GM18507 (cell line): ENCODE results near the gene PCGF3.
A peak's percentile ranks its signal among the peaks of the same experiment; 100 is the strongest.

Source experiments
- DNase-seq: peaks from one replicate; pipeline ENCODE4 v3.0.0; 2011; ENCODE audit warnings: low read depth; ENCODE audit not compliant: insufficient read length; ENCODE audit errors: extremely low spot score
- FAIRE-seq: peaks from 2 replicates; lab custom pipeline; 2011; peaks lifted over from hg19 to GRCh38; lab: Jason Lieb, UNC

Gene PCGF3, protein sequence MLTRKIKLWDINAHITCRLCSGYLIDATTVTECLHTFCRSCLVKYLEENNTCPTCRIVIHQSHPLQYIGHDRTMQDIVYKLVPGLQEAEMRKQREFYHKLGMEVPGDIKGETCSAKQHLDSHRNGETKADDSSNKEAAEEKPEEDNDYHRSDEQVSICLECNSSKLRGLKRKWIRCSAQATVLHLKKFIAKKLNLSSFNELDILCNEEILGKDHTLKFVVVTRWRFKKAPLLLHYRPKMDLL

DNA sequence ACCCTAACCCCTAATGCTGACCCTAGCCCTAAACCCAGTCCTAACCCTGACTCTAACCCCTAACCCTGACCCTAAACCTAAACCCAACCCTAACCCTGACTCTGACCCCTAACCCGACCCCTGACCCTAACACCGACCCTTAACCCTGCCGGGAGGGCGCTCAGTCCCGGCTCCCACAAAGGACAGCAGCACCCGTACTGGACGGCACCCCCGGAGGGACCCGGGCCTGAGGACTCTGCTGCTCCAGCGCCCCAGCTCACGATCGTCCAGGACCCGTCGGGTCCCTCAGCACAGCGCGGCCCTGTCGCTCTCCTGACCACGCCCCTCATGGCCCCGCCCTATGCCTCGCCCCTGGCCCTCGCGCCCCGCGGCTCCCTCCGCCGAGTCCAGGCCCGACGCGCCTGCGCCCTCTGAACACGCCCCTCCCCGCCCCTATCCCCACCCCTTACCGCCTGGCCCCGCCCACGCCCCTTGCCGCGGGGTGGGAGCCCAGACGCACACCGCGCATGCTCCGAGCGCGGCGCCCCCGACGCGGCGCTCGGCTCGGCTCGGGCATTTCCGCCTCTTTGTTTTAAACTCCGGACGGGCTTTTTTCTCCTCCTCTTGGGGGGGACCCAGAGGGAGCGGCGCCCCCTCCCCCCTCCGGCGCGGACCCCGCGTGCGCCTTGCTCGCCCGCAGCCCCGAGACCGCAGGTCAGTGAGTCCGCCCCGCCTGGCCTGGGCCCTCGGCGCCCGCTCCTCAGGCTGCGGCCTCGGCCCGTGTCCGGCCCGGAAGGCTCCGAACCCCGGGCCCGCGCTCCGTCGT, at the start of gene PCGF3:
TSS of gene PCGF3 (plus strand) at position 555 of the 805 bp plus-strand sequence. CDS start 27,849 bp downstream, outside the sequence.
- FAIRE-seq (peak; percentile 90), DNase-seq (peak; percentile 100)

DNA sequence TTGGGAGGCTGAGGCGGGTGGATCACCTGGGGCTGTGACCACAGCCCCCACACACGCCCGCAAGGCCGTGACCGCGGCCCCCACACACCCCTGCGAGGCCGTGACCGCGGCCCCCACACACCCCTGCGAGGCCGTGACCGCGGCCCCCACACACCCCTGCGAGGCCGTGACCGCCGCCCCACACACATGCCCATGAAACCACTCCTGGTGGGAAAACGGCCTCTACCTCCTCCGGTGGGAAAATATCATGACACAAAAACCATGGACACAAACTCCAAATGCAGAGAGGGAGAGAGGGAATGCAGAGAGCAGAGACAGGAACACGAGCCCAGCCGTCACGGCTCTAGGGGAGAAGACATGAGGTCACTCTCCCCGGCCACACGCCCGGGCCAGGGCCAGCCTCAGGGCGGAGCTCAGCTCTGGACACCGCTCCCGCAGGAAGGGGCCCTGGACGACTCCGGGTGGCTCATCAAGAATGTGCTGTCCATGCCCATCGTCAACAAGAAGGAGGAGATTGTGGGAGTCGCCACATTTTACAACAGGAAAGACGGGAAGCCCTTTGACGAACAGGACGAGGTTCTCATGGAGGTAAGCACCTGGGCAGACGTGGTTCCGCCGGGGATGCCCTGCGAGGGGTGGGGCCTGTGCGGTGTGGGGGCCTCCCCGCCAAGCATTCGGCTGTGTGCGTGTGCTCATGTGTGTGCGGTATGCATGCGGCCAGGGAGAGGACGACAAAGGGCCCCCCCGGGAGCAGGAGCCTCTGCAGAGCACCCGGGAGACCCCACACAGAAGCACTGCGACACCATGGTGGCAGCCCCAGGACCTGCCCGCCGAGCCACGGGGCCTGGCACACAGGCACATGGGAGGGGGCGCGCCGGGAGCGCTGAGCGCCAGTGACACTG, 48.9 kb upstream of the PCGF3 start:
- DNase-seq: no peak
- no peak for FAIRE-seq

DNA sequence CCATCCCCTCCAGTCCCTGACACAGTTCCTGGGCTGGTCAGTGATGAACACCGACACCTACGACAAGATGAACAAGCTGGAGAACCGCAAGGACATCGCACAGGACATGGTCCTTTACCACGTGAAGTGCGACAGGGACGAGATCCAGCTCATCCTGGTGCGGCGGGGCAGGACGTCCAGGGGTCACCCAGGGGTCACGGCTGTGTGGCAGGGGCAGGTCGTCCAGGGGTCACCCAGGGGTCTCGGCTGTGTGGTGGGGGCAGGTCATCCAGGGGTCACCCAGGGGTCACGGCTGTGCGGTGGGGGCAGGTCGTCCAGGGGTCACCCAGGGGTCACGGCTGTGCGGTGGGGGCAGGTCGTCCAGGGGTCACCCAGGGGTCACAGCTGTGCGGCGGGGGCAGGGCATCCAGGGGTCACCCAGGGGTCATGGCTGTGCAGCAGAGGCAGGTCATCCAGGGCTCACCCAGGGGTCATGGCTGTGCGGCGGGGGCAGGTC, 48.2 kb upstream of the PCGF3 start:
- DNase-seq (no peak), FAIRE-seq (no peak)

DNA sequence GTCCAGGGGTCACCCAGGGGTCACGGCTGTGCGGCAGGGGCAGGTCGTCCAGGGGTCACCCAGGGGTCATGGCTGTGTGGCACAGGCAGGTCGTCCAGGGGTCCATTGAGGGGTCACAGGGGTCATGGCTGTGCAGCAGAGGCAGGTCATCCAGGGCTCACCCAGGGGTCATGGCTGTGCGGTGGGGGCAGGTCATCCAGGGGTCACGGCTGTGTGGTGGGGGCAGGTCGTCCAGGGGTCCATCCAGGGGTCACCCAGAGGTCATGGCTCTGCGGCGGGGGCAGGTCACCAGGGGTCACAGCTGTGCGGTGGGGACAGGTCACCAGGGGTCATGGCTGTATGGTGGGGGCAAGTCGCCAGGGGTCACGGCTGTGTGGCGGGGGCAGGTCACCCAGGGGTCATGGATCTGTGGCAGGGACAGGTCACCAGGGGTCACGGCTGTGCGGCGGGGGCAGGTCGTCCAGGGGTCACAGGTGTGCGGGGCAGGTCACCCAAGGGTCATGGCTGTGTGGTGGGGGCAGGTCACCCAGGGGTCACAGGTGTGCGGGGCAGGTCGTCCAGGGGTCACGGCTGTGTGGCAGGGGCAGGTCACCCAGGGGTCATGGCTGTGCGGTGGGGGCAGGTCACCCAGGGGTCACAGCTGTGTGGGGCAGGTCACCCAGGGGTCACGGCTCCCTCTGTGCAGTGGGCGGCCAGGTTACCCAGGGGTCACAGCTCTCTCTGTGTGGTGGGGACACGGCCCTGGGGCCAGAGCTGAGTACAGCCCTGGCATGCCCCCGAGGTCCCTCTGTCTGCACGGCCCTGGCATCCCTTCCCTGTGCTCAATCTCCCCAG, 47.6 kb upstream of the PCGF3 start:
- no peak for DNase-seq
- FAIRE-seq: no peak

DNA sequence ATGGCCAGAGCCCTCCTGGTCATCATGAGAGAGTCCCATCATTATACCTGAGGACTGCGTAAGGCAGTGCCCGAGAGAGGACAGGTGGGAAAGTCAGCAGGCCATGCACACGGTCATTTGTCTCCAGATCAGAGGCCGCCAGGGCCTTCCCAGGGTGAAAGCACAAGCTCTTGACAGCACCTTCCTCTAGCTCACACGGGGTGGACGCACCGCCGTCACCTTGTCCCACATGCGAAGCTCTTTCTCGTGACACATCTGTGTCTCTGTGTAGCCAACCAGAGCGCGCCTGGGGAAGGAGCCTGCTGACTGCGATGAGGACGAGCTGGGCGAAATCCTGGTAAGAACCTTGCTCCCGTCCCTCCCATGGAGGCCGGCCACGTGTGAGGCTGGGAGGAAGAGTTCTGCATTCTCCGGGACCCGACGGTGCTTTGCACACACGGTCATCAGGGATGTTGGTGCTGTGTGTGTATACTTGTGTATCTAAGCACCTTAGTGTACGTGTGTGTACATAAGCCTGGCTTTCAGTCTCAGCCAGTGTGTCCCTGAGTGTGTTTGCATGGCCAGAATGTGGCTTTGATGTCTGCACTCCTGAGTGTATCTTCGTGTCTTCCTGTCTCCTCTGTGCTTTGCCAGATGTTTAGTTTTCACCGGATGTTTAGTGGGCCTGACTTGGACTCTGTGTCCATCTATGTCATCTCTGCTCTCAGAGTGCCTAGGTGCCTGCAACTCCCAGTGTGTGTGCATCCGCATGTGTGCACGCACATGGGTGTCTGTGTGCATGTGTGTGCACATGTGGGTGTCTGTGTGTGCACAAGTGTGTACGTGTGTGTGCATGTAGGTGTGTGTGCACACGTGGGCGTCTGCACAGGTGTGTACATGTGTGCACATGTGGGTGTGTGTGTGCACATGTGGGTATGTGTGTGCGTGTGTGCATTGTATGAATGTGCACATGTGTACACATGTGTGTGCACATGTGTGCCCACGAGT, 46.7 kb upstream of the PCGF3 start:
- DNase-seq (no peak), FAIRE-seq (no peak)

DNA sequence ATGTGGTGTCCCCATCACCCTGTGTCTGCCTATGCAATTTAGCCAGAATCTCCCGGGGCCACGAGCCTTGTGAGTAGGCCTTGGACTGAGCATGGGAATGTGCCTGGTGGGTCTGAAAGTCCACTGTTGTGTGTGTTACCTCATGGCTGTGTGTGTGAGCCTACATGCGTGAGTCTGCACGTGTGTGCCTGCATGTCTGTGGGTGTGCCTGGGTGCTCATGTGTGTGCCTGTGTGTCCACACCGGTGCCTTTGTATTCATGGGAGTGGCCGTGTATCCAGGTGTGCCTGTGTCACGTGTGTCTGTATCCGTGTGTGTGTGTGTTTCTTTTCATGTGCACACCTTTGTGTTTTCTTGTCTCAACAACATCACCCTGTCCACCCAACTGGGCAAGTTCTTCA, 45.8 kb upstream of the PCGF3 start:
- no peak for FAIRE-seq

DNA sequence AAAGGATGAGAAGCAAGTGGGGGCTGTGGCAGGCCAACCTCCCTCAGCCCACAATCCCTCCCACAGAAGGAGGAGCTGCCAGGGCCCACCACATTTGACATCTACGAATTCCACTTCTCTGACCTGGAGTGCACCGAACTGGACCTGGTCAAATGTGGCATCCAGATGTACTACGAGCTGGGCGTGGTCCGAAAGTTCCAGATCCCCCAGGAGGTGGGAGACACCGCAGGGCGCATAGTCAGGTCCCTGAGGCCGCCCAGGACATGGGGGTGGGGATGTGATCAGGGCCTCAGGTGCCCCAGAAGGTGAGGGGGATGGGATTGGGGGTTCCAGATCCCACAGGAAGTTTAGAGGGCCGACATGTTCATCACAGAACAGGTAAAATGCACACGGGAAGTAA, 45.2 kb upstream of the PCGF3 start:
- DNase-seq (no peak), FAIRE-seq (no peak)

More for the DNA sequence above, 45.8 kb upstream of the PCGF3 start:
- DNase-seq: no peak

DNA sequence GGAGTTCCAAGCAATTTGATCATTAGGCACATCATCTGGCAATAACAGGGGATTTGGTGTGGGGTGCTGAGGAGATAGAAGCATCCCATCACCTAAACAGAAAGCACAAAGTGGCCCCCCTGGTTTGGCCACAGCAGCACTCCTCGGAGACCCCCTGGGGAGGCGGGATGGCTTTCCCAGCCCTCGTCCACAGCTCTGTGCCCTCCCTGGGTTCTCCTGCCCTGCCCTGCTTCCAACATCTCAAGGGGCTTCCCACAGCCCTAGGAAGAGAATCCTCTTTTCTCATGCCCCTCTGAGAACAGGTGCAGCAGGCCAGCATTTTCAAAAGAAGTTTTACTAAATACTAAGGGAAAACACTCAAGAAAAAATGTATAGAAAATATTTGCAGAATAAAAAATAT, 44.4 kb upstream of the PCGF3 start:
- FAIRE-seq (no peak), DNase-seq (no peak)

DNA sequence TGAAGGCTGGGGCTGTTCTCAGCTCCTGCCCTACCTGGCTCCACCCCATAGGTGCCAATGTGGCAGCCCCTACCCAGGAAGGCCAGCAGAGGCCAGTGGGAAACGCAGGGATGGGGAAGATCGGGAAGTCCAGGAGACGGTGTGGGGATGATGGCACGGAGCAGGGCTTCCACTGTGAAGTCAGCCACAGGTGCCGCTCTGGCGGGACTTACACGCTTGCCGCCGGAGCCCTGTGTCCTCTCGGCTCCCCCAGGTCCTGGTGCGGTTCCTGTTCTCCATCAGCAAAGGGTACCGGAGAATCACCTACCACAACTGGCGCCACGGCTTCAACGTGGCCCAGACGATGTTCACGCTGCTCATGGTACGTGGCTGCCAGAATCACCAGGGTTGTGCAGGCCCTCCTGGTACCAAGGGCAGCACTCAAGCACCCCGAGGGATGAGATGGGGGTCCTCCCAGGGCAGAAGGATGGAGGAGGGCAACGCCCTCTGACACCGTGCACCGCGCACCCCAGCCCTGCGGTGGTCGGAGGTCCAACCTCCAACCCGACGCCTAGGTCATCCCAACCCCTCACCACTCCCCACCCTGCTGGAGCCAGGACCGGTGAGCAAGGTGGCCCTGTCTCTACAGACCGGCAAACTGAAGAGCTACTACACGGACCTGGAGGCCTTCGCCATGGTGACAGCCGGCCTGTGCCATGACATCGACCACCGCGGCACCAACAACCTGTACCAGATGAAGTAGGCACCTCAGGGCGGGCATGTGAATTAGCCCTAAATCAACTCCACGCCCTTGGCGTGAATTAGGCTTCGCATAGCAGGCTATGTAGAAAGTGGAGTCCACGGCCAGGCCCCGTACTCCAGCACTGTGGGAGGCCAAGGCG, 43.5 kb upstream of the PCGF3 start:
- FAIRE-seq: no peak
- DNase-seq: no peak

DNA sequence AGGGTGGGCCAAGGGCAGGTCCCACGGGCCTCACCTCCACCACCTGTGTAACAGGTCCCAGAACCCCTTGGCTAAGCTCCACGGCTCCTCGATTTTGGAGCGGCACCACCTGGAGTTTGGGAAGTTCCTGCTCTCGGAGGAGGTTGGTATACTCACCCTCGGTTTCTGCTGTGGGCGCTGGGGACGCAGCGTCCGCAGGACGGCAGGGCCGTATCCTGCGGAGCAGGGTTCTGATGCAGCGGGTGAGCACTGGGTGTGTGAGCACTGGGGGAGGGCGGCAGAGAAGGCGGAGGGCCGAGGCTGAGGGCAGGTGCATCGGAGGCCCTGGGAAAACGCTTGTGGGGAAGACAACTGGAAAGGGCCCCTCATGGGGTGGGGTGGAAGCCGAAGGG, 42.6 kb upstream of the PCGF3 start:
- FAIRE-seq (no peak), DNase-seq (no peak)

DNA sequence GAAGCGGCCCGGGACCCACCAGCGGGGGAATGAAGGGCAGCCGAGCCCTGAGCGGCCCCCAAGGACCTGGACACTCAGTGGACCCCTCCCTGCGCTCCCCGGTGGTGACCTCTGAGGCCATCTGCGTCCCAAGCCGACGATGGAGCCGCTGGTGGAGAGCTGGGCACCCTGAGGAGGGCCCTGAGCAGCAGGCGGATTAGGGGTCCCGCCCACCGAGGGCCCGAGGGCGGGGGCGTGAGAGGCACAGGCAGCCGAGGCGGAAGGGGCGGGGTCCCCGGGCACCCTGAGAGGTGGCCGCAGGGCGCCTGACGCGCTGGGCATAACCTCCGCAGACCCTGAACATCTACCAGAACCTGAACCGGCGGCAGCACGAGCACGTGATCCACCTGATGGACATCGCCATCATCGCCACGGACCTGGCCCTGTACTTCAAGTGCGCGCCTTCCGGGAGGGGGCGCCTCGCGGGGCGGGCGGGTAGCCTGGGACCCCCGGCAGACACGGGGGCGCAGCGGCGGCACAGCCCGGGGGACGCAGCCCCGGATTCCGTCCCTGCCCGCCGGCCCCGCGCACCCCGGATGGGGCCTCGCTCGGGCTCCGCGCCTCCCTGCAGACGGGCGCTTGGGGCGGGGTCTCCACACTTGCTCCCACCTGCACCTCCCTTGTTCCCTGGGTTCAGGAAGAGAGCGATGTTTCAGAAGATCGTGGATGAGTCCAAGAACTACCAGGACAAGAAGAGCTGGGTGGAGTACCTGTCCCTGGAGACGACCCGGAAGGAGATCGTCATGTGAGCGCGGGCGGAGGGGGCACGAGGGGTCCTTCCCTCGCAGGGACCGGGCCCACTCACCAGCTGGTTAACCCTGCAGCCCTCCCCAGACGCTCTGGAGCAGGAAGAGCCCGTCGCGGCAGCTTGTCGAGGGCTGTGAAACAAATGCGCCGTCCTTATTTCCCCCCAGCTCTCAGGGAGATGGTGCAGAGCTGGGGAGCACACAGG, 41.9 kb upstream of the PCGF3 start:
- FAIRE-seq: peak; percentile 56

DNA sequence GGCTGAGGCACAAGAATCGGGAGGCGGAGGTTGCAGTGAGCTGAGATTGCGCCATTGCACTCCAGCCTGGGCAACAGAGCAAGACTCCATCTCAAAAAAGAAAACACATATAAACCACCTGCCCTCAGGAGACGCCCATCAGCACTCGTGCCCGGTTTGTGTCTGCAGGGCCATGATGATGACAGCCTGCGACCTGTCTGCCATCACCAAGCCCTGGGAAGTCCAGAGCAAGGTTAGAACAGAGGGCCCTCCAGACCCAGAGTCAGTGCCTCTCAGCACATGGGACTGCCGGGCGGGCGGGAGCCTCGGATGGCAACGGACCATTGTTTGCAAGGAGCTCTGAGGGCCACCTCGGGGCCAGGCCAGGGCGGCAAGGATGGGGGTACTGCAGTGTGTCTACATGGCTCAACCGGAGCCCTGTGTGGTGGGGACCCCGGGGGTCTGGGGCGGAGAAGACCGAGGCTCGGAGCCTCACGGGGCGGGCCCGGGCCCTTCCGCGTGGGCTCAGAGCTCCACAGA, 40.9 kb upstream of the PCGF3 start:
- DNase-seq (no peak), FAIRE-seq (no peak)

More for the DNA sequence above, 41.9 kb upstream of the PCGF3 start:
- DNase-seq: peak; percentile 51

DNA sequence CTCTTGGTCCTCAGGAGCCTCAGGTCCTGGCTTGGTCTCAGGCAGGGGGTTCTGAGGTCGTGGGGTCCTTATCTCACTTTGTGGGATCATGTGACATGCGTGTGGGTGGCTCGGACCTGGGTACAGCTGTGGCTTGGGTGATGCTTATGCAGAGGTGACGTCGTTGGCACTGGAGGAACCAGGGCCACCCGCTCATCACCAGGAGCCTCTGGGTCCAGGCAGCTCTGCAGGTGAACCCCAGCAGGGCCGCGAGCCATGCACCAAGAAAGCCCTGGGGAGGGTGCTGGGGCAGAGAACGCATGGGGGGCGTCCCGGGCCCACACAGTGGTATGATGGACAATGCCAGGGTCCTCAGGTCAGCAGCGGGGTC, 40.3 kb upstream of the PCGF3 start:
- no peak for FAIRE-seq
- no peak for DNase-seq

DNA sequence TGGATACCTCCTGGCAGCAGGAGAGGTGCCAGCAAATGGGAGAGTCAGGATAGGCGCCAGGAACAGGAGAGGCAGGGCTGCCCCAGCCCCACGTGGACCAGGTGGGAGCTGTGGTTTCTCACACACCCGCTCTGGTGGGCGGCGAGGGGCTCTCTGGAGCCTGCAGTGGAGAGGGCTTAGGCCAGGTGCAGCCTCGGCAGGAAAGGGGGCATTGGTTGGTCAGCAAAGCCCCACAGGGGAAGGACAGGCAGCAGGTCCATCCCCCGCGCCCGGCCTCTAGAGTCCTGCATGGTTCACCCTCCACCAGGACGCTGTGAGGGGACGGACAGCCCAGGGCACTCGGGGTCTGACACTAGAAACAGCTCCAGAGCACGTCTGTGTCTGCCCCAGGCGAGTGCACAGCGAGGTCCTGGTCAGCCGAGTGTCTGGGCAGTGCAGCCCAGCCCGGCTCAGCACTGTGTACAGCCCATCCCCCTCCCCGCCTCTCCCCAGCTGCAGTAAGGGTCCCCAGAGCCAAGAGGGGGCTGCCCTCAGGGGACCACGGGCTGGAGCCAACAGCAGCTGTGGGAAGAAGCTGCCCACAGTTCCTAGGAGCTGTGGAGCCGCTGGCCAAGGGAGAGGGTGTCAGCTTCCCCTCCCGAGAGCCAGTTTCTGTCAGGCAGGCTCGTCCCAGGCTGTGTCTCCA, 39.7 kb upstream of the PCGF3 start:
- FAIRE-seq: no peak
- no peak for DNase-seq

DNA sequence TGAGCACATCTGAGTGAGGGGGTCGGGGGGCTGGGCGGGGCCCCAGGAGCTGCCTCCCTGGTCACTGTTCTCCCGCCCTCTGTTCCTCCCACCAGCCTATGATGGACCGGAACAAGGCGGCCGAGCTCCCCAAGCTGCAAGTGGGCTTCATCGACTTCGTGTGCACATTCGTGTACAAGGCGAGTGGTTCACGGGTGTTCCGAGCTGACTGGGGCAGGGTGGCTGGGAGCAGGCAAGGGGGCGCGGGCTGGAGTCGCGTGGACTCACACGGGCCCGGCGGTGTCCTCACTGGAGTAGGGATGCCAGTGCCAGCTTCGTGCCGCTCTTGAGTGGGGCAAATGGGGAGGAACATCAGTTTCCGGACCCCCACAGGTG, 39.2 kb upstream of the PCGF3 start:
- DNase-seq (no peak), FAIRE-seq (no peak)
